Measurements from ENCODE around the gene HNRNPU. TPM values are rescaled to one million over a fixed set of nuclear protein-coding genes. Genes with fewer than 3 reads are reported as not detected.

Gene HNRNPU
- total RNA-seq, 3 donors from 2014 or later: 606 to 649 (median 640) TPM

DNA sequence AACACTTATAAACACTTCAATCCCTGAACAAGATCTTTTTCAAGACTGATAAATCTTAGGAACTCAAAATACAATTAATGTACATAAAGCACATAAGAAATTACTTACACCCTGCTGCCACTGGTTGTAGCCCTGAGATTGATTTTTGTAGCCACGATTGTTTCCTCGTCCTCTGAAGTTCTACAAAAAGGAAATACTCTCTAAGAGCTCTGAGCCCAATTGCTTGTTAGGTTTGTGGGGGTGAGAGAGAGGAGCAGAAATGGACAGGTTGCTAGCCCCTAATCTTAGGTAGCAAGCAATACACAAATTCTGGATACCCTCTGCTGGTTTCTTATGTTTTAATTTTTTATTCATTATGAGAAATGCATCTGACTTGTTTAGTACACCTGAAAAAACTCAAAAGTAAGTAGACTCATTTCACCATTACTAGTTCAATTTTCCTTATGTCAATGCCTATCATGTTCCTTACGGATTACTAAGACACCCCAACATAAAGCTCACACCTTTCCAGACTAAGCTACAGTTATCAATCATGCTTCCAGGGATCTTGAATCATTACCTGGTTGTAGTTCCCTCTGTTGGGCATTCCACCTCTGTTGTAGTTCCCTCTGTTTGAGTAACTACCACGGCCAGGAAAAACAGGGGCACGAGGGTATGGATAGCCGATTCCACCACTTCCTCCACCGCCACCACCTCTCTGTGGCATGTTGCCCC lies 9.3 kb downstream of the HNRNPU start:
- H3K27me3 Mint-ChIP-seq (ENCODE audit: low read depth): no peaks in the 10 kb centered on the region

DNA sequence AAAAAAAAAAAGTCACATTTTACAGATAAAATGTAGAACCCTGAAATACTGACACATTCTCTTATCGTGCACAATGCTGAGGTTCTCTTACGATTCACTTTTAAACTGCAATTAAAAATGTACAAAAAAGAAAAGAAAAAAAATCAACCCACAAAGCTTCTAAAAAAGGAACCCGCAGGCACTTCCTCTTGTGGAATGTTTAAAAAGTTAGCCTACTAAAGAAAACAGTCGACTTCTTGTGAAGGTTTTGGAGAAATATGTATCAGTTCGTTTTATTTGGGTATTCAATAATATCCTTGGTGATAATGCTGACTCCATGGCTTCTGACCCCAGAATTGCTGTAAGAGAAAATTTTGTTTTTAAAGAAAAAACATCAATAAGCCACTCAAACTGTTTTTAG lies 10.2 kb downstream of the HNRNPU start:
- DNase-seq (no peak), ATAC-seq (no peak)
- Mint-ChIP-seq H3K36me3 (ENCODE audit: insufficient read depth) (peaks cover 83% of the 10 kb centered on the region), H3K9me3 (no peaks in the 10 kb centered on the region), H3K4me3 (peak overlapping the region; percentile 33), H3K4me1 (ENCODE audit: low read depth) (peaks cover 87% of the 10 kb centered on the region), H3K27me3 (ENCODE audit: low read depth) (no peaks in the 10 kb centered on the region)

More for the DNA sequence above, 9.3 kb downstream of the HNRNPU start:
- peaks cover 81% of the 10 kb centered on the region for H3K36me3 Mint-ChIP-seq (ENCODE audit: insufficient read depth)
- peak in 1 of 2 donors; percentile 9 for ATAC-seq
- no peaks in the 10 kb centered on the region for H3K9me3 Mint-ChIP-seq
- peaks cover 85% of the 10 kb centered on the region for H3K4me1 Mint-ChIP-seq (ENCODE audit: low read depth)
- DNase-seq: no peak
- H3K4me3 Mint-ChIP-seq: peak overlapping the region; percentile 45

DNA sequence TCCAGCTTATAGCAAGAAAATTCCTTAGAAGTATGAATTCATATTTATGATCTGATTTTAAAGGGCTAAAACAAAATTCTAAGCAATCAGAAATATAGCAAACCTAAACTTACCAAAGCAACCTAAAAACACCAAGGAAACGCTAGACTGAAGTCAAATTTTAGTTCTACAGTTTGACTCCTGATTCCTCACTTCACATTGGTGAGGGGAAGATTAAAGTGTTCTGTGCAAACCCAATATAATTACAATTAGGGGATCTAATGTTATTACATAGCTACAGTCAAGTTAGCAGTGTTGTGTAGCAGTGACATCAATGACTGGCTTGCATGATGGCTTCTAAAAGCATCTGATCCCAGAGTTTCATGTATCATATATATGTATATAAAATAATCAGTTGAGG lies 11.6 kb downstream of the HNRNPU start:
- no peak for ATAC-seq
- no peak overlapping the region for H3K4me3 Mint-ChIP-seq
- peaks cover 84% of the 10 kb centered on the region for H3K4me1 Mint-ChIP-seq (ENCODE audit: low read depth)
- no peaks in the 10 kb centered on the region for H3K27me3 Mint-ChIP-seq (ENCODE audit: low read depth)
- no peak for DNase-seq
- H3K36me3 Mint-ChIP-seq (ENCODE audit: insufficient read depth): peaks cover 82% of the 10 kb centered on the region
- no peaks in the 10 kb centered on the region for H3K9me3 Mint-ChIP-seq

DNA sequence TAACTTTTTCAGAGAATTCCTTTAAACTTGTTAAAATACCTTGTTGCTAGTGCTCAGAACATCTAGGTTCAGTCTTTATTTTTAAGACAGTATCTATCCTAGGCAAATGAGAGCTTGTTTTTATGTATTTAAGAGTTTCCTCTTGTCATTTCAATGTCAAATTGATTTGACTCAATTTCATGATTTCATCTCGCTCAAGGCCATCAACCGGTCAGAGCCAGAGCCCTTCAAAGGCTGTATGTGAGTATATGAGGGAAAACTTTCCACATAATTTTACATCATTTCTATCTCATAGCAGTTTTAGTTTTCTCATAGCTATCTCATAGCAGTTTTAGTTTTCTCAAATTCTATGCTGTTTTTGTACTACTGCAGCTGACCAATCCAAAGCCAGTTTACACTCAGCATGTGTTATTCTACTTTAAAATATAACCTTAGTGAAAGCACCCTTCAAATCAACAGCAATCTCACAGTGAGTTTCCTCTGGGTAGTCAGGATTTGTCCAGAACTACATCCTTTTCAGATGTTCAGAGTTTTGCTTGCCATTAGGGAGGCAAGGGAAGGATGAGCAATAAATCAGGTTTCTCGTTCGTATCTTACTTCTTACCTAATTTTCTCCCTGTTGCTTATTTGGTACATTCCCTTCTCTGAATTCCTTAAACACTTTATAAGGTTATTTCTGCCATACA lies 12.7 kb downstream of the HNRNPU start:
- no peaks in the 10 kb centered on the region for H3K9me3 Mint-ChIP-seq
- no peaks in the 10 kb centered on the region for H3K27me3 Mint-ChIP-seq (ENCODE audit: low read depth)
- ATAC-seq: peak; percentile 6 to 30

GRCh38 chr1:244850896-244851295 lies 13.4 kb downstream of the HNRNPU start:
- Mint-ChIP-seq H3K4me3 (no peak overlapping the region), H3K4me1 (ENCODE audit: low read depth) (peaks cover 71% of the 10 kb centered on the region), H3K36me3 (ENCODE audit: insufficient read depth) (peaks cover 74% of the 10 kb centered on the region), H3K9me3 (no peaks in the 10 kb centered on the region), H3K27me3 (ENCODE audit: low read depth) (no peaks in the 10 kb centered on the region)
- ATAC-seq (no peak), DNase-seq (no peak)

More for the DNA sequence above, 12.7 kb downstream of the HNRNPU start:
- no peak for DNase-seq
- H3K4me3 Mint-ChIP-seq: no peak overlapping the region
- peaks cover 76% of the 10 kb centered on the region for H3K4me1 Mint-ChIP-seq (ENCODE audit: low read depth)
- peaks cover 76% of the 10 kb centered on the region for H3K36me3 Mint-ChIP-seq (ENCODE audit: insufficient read depth)

DNA sequence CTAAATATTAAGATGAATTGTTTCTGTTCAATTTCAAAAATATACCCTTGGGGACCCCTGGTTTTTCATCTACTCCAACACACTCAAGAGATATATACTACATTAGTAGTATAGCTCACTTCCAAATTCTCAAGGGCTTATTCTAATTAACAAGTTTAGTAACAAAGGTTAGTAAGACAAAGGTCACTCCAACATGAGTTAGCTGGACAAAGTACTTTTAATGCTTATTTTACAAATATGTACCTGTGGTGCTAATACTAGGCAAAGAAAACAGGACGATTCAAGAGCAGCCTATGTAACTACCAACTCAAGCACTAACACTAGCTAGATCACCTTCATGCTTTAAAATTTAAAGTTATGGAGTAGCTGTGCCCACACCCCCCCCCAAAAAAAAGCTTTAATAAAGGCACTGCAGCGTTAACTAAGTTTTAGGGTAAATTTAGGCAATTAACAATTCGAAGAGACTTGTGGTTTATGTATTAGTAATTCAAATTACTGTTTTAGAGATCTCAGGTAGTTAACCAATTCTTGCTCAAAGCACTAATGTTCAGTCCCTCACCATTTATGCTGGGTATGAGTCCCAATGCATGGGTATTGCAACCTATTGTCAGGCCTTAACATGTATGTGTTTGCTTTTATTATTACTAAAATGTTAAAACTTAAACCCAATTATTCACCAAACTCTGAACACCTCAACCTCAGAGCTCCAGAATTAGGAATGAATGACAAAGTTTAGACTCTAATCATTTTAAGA lies 14.1 kb downstream of the HNRNPU start:
- no peaks in the 10 kb centered on the region for H3K27me3 Mint-ChIP-seq (ENCODE audit: low read depth)
- no peaks in the 10 kb centered on the region for H3K9me3 Mint-ChIP-seq
- H3K4me1 Mint-ChIP-seq (ENCODE audit: low read depth): peaks cover 67% of the 10 kb centered on the region
- H3K36me3 Mint-ChIP-seq (ENCODE audit: insufficient read depth): peaks cover 72% of the 10 kb centered on the region
- DNase-seq (no peak), ATAC-seq (no peak)
- no peak overlapping the region for H3K4me3 Mint-ChIP-seq

DNA sequence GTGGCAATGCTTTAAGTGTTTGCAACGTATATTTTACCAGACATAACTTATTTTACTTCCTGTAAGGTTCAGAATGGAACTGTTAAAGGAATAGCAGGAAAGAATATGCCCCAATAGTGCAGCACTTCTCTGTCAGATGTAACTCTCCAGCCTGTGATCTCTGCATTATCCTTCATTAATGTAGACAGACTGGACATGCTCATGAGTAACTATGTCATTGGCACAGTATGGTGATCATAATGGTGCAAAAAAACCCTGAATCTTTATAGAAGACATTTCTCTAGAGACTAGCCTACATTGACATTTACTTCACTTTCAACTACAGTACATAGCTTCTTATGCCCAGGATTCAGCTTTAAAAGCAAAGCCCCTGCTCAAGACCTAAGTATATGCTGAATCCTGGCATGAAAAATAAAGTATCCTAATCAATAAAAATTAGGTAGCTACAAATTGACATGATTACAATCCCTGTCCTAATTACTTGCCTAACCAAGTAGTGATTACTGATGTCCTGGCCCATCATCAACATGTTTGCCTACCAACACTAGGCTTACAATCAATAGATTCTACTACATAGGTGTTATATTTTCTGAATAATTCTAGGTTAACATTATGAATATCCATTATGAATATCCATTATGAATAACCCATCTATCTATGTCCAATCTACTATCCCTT lies 15.0 kb downstream of the HNRNPU start:
- Mint-ChIP-seq H3K36me3 (ENCODE audit: insufficient read depth) (peaks cover 66% of the 10 kb centered on the region), H3K4me1 (ENCODE audit: low read depth) (peaks cover 64% of the 10 kb centered on the region), H3K4me3 (no peak overlapping the region), H3K9me3 (no peaks in the 10 kb centered on the region), H3K27me3 (ENCODE audit: low read depth) (no peaks in the 10 kb centered on the region)
- ATAC-seq: no peak
- DNase-seq: no peak

GRCh38 chr1:244846653-244847052 lies 17.7 kb downstream of the HNRNPU start:
- Mint-ChIP-seq H3K9me3 (no peaks in the 10 kb centered on the region), H3K4me3 (no peak overlapping the region), H3K4me1 (ENCODE audit: low read depth) (peaks cover 56% of the 10 kb centered on the region), H3K27me3 (ENCODE audit: low read depth) (no peaks in the 10 kb centered on the region), H3K36me3 (ENCODE audit: insufficient read depth) (peaks cover 59% of the 10 kb centered on the region)
- no peak for DNase-seq
- no peak for ATAC-seq

DNA sequence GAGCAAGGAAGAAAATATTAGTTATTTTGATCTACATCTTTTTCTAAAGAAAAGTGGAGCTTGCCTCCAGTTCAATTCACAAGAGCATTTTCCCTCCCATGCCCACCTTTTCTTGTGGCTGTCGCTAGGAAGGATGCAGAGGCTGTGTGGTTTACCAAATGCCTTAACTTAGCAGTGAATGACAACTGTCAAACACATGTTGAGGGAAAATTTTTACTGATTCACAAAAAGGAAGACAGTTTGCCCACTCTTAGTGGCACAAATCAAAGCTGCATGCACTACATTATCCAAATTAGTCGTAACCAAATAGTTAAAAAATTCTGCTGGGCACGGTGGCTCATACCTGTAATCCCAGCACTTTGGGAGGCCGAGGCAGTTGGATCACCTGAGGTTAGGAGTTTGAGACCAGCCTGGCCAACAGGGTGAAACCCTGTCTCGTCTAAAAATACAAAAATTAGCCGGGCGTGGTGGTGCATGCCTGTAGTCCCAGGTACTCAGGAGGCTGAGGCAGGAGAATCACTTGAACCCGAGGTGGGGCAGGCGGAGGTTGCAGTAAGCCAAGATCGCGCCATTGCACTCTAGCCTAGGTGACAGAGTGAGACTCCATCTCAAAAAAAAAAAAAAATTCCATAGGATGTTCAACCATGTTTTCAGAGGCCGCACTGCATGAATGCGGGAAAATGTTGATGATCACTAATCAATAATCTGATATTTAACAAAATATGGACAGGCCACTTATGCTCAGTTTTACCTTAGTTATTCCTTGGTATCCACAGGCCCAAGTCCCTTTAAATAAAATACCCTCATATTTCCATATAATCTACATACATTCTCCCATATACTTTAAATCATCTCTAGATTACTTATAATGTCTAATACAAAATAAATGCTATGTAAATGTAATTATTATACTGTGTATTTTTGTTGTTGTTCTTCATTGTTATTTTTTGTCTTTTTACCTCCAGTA lies 19.9 kb downstream of the HNRNPU start:
- H3K9me3 Mint-ChIP-seq: no peaks in the 10 kb centered on the region
- no peaks in the 10 kb centered on the region for H3K27me3 Mint-ChIP-seq (ENCODE audit: low read depth)
- peaks cover 58% of the 10 kb centered on the region for H3K4me1 Mint-ChIP-seq (ENCODE audit: low read depth)
- peaks cover 61% of the 10 kb centered on the region for H3K36me3 Mint-ChIP-seq (ENCODE audit: insufficient read depth)
- ATAC-seq (no peak), DNase-seq (no peak)
- H3K4me3 Mint-ChIP-seq: no peak overlapping the region

GRCh38 chr1:244843148-244843978 lies 21.0 kb downstream of the HNRNPU start:
- H3K4me1 Mint-ChIP-seq (ENCODE audit: low read depth): peaks cover 55% of the 10 kb centered on the region
- H3K36me3 Mint-ChIP-seq (ENCODE audit: insufficient read depth): peaks cover 59% of the 10 kb centered on the region

DNA sequence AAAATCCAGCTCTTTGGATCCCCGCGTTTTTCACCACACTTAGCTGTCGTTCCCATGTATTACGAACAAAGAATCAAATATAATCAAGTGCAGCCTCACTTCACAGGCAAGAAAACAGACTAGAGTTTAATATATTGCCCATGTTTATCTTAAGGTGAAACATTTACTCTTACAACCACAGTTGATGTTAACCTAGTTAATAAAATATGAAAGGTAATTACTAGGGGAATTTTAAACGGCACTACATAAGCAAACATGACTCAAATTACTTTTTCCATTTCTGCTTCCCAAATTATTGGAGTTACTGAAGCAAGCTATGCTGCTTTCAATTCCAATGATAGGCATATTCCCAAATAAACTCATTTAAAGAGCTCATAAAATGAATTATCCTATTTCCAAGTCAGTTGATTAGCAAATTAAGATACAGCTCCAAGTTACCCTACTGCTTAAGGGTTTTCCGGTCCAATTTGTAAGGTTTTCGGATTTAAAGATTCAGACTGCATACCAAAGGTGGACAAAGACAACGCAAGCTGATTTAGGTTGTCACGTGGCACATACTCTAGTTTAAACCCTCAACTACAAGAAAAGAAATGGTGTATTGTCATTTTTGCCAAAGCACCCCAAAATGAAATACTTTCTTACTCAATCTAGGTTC lies 22.9 kb downstream of the HNRNPU start:
- no peaks in the 10 kb centered on the region for H3K9me3 Mint-ChIP-seq
- ATAC-seq (no peak), DNase-seq (no peak)
- no peak overlapping the region for H3K4me3 Mint-ChIP-seq
- H3K4me1 Mint-ChIP-seq (ENCODE audit: low read depth): peaks cover 64% of the 10 kb centered on the region
- H3K36me3 Mint-ChIP-seq (ENCODE audit: insufficient read depth): peaks cover 61% of the 10 kb centered on the region
- no peaks in the 10 kb centered on the region for H3K27me3 Mint-ChIP-seq (ENCODE audit: low read depth)

More at GRCh38 chr1:244843148-244843978, 21.0 kb downstream of the HNRNPU start:
- no peak overlapping the region for H3K4me3 Mint-ChIP-seq
- H3K9me3 Mint-ChIP-seq: no peaks in the 10 kb centered on the region
- no peaks in the 10 kb centered on the region for H3K27me3 Mint-ChIP-seq (ENCODE audit: low read depth)
- DNase-seq (no peak), ATAC-seq (no peak)

DNA sequence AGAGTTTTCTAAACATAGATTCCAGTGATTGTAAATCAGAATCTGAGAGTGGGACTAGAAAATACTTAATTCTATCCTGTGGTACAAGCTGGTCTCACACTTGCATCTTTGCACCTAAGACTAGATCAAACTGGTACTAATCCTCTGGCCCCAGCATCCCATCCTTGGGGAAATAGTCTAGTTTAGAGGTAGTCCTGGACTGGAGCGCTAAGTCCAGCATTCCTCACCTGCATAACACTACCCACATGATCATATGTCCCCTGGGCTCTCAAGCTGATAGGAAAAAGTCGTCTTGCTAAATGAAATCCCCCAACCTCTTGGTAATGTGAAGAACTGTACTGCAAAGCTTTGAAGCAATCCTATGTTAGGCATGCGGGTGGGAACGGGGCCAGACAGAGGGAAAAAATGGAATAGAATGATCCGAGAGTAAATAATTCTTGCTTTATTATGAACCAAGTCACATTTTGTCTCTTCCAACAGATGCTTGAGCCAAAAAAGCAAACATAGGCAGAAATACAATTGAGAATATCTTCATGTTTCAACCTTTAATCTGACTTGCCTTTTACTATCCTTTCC lies 24.0 kb downstream of the HNRNPU start:
- no peaks in the 10 kb centered on the region for H3K9me3 Mint-ChIP-seq
- no peak overlapping the region for H3K4me3 Mint-ChIP-seq
- H3K36me3 Mint-ChIP-seq (ENCODE audit: insufficient read depth): peaks cover 57% of the 10 kb centered on the region
- H3K4me1 Mint-ChIP-seq (ENCODE audit: low read depth): peaks cover 63% of the 10 kb centered on the region
- H3K27me3 Mint-ChIP-seq (ENCODE audit: low read depth): no peaks in the 10 kb centered on the region
- ATAC-seq (no peak), DNase-seq (no peak)
